Left kidney (tissue), 2 donors: Measurements from ENCODE around the gene CROCC. TPM values are rescaled to one million over a fixed set of nuclear protein-coding genes. Genes with fewer than 3 reads are reported as not detected.
"Not testable (repeated sequence)": the region's sequence is repeated elsewhere in the genome, so short reads cannot be mapped to it uniquely, and the experiment has no call there.

Experiments
- DNase-seq: peaks from one replicate; pipeline ENCODE4 v3.0.0-alpha.2; 2013
- polyA plus RNA-seq: library from polyadenylated mRNA; unstranded; fragments of 120-200 nt; gene quantifications from one replicate; pipeline ENCODE4 v1.2.1, GENCODE V29; 2013; ENCODE audit not compliant: insufficient read length

The CROCC gene
- polyA plus RNA-seq, 1 donor, result 46.7 TPM

DNA sequence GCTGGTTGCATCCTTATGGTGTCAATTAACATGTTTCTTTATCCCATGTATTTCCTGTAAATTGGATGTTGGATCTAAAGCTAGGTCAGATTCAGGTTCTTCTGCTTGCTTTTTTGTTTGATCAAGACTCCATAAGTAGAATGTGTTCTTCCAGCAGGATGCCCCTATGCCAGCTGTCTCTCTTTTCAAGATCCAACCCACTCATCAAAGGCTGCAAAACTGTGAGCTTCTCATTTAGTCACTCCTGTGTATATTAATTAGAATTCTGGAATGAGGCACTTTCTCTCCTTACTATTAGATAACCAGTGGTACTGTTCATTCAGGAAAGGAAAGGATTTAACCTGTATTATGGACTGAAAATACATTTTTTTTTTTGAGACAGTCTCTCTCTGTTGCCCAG is 12.2 kb downstream of the CROCC start:
- DNase-seq, result not testable (repeated sequence)

DNA sequence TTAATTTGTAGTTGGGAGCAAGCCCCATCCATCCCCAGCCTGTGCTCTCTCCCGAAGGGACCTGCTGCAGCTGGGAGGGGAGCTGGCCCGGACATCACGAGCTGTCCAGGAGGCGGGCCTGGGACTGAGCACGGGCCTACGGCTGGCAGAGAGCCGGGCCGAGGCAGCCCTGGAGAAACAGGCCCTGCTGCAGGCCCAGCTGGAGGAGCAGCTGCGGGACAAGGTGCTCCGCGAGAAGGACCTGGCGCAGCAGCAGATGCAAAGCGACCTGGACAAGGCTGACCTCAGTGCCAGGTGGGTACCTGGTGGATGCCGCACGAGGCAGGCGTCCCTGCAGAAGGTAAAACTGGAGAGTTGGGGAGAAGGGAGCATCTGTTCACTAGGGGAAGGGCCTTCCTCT is 14.8 kb downstream of the CROCC start:
- not testable (repeated sequence) for DNase-seq

DNA sequence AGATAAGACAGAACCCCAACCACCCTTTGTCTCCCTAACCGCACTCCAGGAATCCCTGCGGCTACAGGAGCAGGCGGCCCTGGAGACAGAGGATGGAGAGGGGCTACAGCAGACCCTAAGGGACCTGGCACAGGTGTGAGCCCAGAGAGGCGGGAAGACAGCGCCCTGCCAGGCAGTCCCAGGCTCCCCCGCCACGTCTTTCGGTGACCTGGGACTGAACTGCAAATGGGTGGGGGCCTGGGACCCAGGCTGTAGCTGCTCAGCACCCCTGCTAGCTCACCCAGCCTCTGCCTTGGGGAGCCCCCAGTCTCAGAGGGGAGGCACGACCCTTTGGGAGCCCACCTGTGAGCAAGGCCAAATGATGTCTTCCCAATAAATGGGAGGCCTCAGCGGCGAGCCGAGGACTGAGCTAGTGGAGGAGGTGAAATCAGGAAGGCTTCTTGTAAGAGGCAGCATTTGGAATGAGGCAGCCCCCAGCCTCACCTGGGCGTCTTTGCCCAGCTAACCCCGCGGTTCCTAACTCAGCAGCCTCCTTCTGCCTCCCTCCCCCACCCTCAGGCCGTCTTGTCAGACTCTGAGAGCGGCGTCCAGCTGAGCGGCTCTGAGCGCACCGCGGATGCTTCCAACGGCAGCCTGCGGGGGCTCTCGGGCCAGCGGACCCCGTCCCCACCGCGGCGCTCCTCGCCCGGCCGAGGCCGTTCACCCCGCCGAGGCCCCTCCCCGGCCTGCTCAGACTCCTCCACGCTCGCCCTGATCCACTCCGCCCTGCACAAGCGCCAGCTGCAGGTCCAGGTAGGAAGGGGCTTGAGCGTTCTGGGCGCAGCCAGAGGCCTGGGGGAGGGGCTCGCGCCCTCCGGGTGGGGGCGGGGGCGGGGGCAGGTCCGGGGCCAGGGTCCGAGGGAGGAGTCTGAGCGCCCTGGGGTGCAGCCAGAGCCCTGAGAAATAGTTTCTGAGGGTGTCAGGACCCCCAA is 16.9 kb downstream of the CROCC start:
- no peak for DNase-seq

DNA sequence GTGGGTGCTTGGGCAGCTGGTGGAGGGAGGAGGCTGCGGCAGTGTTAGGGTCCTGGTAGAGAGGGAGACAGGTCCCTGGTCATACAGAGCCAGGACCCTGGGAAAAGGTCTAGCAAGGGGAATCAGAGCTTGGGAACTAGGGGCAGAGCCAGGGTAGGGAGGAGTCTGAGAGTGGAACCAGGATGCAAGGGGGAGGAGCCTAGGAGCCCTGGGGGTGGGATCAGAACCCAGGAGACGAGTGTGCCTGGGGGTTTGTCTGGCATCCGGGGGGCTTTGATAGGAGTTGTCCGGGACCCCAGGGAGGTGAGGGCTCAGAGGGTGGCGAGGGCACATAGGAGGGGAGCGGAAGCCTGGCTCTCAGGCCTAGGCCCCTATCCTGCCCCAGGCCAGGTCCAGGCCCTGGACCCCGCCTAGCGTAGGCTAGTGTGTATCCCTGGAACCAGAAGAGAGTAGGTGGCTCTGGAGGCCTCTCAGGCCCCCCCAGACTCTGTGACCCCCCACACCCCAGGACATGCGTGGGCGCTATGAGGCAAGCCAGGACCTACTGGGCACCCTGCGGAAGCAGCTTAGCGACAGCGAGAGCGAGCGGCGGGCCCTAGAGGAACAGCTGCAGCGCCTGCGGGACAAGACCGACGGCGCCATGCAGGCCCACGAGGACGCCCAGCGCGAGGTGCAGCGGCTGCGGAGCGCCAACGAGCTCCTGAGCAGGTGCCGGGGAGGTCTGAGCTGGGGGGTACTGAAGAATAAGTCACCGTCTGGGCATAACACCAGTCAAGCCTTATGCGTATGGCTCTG is 17.9 kb downstream of the CROCC start:
- DNase-seq, result not testable (repeated sequence)

DNA sequence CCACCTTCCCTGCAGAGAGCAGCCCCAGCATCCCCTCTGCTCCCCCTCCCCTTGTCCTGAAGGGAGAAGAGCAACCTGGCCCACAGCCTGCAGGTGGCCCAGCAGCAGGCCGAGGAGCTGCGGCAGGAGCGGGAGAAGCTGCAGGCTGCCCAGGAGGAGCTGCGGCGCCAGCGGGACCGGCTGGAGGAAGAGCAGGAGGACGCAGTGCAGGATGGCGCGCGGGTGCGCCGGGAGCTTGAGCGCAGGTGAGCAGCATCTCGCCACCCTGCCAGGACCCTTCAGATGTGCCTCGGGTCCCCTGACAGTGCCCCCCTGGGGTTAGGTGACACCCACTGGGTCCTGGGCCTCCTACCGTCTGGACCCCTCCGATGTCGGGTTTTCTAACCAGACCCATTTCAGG is 22.3 kb downstream of the CROCC start:
- DNase-seq, result no peak

DNA sequence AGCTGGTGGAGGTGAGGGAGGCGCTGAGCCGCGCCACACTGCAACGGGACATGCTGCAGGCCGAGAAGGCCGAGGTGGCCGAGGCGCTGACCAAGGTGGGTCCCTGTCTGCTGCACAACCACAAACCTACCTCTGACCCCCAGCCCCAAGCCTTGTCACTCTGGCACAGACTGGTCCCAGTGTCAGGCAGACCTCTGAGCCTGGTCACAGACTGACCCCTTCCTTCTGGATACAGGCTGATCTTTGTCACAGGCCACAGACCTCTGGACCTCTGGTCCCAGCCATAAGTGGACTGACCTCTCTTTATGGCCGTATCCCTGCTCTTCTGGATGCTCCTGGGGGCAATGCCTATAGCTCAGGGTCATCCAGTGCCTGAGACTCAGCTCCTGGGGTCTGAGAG is 23.8 kb downstream of the CROCC start:
- DNase-seq, result not testable (repeated sequence)

DNA sequence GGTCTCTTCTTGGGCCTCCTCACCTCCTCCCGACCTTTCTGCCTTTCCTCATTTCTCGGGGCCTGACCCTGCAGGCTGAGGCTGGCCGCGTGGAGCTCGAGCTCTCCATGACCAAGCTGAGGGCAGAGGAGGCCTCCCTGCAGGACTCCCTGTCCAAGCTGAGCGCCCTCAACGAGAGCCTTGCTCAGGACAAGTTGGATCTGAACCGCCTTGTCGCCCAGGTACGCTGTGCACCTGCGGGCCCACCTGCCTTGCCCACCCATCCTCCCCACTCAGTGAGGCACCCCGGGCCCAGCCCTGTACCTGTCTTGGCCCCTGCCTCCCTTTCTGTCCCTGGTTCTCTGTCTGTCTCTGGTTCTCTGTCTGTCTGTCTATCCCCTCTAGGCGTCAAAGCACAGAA is 24.5 kb downstream of the CROCC start:
- not testable (repeated sequence) for DNase-seq

DNA sequence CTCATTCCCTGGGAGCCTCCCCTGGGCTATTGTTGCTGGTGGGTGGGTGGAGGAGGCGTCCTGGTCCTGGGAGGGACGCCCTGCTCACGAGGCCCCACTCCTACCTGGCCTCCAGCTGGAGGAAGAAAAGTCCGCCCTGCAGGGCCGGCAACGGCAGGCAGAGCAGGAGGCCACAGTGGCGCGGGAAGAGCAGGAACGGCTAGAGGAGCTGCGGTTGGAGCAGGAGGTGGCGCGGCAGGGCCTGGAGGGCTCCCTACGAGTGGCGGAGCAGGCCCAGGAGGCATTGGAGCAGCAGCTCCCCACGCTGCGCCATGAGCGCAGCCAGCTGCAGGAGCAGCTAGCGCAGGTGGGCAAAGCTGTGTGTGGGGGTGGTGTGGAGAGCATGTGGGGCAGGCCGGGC is 24.9 kb downstream of the CROCC start:
- no peak for DNase-seq

DNA sequence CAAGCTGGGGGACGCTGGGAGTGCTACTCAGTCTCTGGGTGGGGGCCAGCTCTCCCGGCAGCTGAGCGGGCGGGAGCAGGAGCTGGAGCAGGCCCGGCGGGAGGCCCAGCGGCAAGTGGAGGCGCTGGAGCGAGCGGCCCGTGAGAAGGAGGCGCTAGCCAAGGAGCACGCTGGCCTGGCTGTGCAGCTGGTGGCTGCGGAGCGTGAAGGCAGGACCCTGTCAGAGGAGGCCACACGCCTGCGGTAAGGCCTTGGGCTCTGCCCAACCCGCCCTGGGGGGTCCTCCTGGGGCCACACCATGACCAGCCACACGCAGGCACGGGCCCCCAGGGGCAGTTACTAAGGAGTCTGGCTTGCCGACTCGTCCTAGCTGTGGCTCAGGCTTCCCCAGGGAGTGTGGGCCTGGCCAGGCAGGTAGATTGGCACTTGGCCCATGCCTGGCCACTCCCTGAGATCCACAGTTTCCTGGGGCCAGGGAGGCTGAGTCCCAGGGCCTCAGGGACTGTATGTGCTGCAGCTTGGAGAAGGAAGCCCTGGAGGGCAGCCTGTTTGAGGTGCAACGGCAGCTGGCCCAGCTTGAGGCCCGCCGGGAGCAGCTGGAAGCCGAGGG is 26.7 kb downstream of the CROCC start:
- DNase-seq, result peak; percentile 32

DNA sequence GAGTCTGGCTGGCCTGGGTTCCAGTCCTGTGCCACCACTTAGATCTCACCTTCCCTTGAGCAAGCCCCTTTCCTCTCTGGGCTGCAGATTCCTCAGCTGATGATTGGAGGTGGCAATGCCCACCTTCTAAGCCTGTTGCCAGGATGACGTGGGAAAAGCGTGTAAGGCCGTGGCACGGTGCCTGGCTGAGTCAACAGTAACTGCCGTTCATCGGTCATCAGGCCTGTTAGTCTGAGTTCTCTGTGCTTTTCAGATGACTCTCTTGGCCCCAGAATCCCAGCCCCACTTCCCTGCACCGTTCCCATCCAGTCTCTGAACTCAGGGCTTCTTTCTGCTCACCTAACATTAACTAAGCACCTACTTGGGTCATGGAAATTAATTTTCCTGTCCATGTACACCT is 27.3 kb downstream of the CROCC start:
- DNase-seq, result not testable (repeated sequence)

DNA sequence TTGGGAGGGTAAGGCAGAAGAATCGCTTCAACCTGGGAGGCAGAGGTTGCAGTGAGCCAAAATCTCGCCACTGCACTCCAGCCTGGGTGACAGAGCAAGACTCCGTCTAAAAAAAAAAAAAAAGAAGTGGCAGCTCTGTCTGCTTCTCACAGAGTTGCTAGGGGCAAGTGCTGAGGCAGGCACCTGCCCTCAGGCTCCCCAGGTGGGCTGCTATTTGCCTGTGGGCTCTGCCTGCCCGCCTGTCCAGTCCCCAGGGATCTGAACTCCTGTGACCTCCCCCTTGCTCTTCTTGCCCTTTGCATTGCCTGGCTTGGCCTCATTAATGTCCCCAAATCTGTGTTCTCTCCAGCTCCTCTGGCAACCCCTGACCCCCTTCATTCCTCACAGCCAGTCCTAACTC is 30.6 kb downstream of the CROCC start:
- not testable (repeated sequence) for DNase-seq

DNA sequence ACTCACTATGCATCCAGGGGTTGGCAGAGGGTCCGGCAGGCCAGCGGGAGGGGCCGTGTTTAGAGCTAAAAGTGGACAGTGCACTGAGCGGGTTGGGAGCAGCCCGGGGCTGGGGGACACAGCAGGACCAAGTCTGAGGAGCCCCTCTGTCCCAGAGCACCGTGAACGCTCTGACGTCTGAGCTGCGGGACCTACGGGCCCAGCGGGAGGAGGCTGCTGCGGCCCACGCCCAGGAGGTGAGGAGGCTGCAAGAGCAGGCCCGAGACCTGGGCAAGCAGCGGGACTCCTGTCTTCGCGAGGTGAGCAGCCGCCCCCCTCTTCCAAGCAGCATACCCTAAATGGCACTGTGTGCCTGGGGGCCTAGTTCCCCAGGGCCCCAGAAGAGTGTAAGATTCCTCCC is 32.8 kb downstream of the CROCC start:
- no peak for DNase-seq

DNA sequence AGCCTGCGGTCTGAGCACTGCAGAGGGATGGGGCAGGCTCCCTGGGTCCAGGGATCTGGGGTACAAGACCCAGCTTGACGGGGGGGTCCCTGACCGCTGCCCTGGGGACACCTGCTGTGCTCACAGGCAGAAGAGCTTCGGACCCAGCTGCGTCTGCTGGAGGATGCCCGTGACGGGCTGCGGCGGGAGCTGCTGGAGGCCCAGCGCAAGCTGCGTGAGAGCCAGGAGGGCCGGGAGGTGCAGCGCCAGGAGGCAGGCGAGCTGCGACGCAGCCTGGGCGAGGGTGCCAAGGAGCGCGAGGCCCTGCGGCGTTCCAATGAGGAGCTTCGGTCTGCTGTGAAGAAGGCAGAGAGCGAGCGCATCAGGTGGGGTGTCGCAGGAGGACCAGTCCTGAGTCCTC is 33.5 kb downstream of the CROCC start:
- no peak for DNase-seq

DNA sequence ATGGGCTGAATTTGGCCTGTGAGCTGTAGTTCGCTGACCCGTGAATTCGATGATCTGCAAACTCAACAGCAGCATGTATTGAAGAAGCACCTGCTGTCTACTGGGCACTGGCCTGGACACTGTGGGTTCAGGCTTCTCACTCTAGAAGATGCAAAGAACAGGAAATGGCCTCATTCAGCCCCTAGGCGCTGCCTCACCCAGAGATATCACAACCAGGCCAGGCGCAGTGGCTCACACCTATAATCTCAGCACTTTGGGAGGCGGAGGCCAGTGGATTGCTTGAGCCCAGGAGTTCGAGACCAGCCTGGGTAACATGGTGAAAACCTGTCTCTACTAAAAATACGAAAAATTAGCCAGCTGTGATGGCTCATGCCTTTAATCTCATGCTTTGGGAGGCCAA is 35.0 kb downstream of the CROCC start:
- no peak for DNase-seq

DNA sequence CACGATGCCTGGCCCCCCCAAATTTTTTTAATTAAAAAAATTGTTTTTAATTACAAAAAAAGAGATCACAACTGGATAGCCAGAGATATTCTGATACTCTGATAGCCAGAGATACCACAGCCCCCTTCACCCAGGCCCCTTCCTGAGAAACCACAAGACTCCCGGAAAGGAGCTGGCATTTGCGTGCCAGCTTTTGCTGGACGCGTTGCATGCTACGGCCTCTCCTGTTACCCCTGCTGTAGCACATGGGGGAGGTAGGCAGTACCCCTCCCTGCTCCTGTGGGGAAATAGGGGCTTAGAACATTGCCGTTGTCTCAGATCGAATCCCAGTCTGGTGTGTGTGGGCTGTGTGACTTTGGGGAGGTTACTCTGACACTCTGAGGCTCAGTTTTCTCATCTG is 36.0 kb downstream of the CROCC start:
- DNase-seq, result no peak

DNA sequence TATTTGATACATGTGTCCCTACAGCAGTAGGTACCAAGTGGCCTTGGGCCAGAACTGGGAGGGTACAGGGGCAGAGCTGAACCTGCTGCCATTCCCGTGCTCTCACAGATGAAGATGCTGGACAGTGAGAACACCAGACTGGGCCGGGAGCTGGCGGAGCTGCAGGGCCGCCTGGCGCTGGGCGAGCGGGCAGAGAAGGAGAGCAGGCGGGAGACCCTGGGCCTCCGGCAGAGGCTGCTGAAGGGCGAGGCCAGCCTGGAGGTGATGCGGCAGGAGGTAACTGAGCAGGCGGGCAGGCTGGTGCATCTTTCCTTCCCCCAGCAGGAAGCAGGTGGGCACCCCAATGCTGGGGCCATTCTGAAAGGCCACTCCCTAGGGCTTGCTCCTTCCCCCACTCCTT is 36.7 kb downstream of the CROCC start:
- DNase-seq, result no peak

DNA sequence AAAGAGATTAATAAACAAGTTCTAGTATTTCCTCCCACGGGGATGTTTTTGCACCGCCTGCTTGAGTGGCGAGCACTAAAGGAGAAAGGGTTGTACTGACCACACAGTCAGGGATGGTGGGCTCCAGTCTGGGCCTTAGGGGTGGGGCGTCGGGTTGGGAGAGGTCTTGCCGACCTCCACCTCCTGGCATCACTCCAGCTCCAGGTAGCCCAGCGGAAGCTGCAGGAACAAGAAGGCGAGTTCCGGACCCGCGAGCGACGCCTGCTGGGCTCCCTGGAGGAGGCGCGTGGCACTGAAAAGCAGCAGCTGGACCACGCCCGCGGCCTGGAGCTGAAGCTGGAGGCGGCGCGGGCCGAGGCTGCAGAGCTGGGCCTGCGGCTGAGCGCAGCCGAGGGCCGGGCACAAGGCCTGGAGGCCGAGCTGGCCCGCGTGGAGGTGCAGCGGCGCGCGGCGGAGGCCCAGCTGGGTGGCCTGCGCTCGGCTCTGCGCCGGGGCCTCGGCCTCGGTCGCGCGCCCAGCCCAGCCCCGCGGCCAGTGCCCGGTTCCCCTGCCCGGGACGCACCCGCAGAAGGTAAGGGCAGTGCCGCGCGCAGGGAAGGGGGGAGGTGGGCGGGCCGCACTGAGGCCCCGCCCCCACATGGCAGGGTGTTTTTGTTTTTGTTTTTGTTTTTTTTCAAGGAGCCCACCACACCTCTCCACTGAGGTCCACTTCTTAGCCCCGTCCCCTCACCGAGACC is 39.0 kb downstream of the CROCC start:
- DNase-seq, result peak; percentile 81

DNA sequence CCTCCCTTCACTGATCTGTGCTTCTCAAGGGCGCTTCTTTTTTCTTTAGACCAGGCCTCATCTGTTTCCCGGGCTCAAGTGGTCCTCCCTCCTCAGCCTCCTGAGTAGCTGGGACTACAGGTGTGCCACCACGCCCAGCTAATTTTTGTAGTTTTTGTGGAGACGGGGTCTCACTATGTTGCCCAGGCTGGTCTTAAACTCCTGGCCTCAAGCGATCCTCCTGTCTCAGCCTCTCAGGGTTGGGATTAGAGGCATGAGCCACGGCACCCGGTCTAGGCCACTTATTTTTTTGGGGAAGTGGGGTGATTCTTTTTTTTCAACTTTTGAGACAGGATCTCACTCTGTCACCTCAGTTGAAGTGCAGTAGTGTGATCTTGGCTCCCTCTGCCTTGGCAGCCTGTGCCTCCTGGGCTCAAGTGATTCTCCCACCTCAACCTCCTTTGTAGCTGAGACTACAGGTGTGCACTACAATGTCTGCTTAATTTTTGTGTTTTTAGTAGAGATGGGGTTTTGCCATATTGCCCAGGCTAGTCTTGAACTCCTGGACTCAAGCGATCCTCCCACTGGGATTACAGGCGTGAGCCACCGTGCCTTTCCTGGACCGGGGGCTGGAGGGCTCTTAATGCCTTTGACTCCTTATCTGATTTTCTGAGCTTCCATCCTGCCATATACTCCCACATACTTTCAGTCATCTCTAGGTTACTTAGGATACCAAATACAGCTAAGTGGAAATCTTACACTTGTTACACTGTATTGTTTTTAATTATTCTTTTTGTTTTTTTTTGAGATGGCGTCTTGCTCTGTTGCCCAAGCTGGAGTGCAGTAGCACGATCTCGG is 39.8 kb downstream of the CROCC start:
- no peak for DNase-seq

DNA sequence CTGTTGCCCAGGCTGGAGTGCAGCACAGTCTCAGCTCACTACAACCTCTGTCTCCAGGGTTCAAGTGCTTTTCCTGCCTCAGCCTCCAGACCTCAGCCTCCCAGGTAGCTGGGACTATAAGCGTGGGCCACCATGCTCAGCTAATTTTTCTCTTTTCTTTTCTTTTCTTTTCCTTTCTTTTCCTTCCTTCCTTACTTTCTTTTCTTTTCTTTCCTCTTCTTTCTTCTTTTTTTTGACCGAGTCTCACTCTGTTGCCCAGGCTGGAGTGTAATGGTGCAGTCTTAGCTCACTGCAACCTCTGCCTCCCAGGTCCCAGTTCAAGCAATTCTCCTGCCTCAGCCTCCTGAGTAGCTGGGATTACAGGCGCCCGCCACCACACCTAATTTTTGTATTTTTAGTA is 42.4 kb downstream of the CROCC start:
- not testable (repeated sequence) for DNase-seq

DNA sequence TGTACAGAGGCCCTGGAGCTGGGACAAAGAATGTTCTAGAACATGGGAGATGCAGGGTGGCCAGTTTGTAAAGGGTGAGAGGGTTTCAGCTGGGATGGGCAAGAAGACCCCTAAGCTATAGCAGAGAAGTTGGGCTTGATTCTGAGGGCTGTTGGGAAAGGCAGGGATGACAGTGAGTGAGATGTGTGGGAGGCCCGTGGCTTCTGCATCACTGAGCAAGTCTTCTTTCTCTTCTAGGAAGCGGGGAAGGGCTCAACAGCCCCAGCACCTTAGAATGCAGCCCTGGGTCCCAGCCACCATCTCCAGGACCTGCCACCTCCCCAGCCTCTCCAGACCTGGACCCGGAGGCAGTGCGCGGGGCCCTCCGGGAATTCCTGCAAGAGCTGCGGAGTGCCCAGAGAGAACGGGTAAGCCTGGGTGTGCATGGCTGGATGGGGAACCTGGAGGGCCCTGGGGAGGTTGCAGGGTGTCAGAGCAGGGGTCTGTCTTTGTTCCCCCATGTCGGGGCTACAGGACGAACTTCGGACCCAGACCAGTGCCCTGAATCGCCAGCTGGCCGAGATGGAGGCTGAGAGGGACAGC is 43.8 kb downstream of the CROCC start:
- DNase-seq, result no peak

DNA sequence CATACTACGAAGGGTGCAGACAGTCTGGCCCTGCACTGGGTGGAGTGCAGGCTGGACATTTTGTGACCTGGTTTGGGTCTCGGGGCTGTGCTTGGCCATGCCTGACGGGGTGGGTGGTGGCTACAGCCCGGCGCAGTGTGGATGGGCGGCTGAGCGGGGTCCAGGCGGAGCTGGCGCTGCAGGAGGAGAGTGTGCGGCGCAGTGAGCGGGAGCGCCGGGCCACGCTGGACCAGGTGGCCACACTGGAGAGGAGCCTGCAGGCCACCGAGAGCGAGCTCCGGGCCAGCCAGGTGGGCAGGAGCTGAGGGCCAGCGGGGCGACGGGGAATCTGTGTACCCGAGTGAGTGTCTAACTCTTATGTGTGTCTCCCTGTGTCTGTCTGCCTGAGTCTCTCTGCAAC is 44.6 kb downstream of the CROCC start:
- no peak for DNase-seq
